ENCODE data around the gene REPS1.

GRCh38 chr6:138909511-138909910 is 78.5 kb downstream of the REPS1 start:
- TF ChIP-seq CTCF (IDR thresholded peaks at IDR 0.05) (no peak), POLR2A (IDR thresholded peaks at IDR 0.05) (no peak)

All from transverse colon (tissue), 3 donors.